Ishikawa (cell line): ENCODE data around the gene GALNT10.
A peak's percentile ranks its signal among the peaks of the same experiment; 100 is the strongest.

Source experiments
- CEBPB ChIP-seq: IDR thresholded peaks from 2 replicates; pipeline ENCODE4 v1.6.1; 2012
- CREB1 ChIP-seq: IDR thresholded peaks from 2 replicates; pipeline ENCODE4 v1.6.1; 2012; ENCODE audit warnings: low read depth
- EGR1 ChIP-seq: IDR thresholded peaks from 2 replicates; pipeline ENCODE4 v1.6.1; 2012
- EP300 ChIP-seq: IDR thresholded peaks from 2 replicates; pipeline ENCODE4 v1.6.1; 2012; ENCODE audit warnings: borderline replicate concordance
- FOXM1 ChIP-seq: IDR thresholded peaks from 2 replicates; pipeline ENCODE4 v1.6.1; 2012; ENCODE audit warnings: low read depth, borderline replicate concordance
- MAX ChIP-seq: IDR thresholded peaks from 2 replicates; pipeline ENCODE4 v1.6.1; 2012
- NFIC ChIP-seq: IDR thresholded peaks from 2 replicates; pipeline ENCODE4 v1.6.1; 2012
- RAD21 ChIP-seq: IDR thresholded peaks from 2 replicates; pipeline ENCODE4 v1.6.1; 2012; ENCODE audit warnings: low read depth
- REST ChIP-seq: IDR thresholded peaks from 2 replicates; pipeline ENCODE4 v1.6.1; 2012; ENCODE audit warnings: low read depth, mild to moderate bottlenecking
- TAF1 ChIP-seq: IDR thresholded peaks from 2 replicates; pipeline ENCODE4 v1.6.1; 2012; ENCODE audit warnings: low read depth, mild to moderate bottlenecking
- TCF12 ChIP-seq: IDR thresholded peaks from 2 replicates; pipeline ENCODE4 v1.6.1; 2012; ENCODE audit warnings: low read depth
- TEAD4 ChIP-seq: IDR thresholded peaks from 2 replicates; pipeline ENCODE4 v1.6.1; 2012
- USF1 ChIP-seq: IDR thresholded peaks from 2 replicates; pipeline ENCODE4 v1.6.1; 2012
- YY1 ChIP-seq: IDR thresholded peaks from 2 replicates; pipeline ENCODE4 v1.6.1; 2012; ENCODE audit warnings: low read depth
- ZBTB7A ChIP-seq: IDR thresholded peaks from 2 replicates; pipeline ENCODE4 v1.6.1; 2012; ENCODE audit warnings: low read depth

Gene GALNT10

GRCh38 chr5:154223320-154223719 is 32.8 kb downstream of the GALNT10 start:
- TF ChIP-seq NFIC (peak; percentile 85), CREB1 (no peak)

- TF ChIP-seq NFIC (no peak), USF1 (no peak), REST (no peak), TCF12 (no peak), MAX (no peak), EGR1 (no peak), TAF1 (no peak), CREB1 (no peak), EP300 (no peak), CEBPB (no peak), YY1 (no peak), ZBTB7A (no peak), FOXM1 (no peak), TEAD4 (no peak), RAD21 (no peak)
Measured at GRCh38 chr5:154227090-154227489, 36.6 kb downstream of the GALNT10 start.

- TF ChIP-seq ZBTB7A, result no peak
- no peak for TF ChIP-seq YY1
- TF ChIP-seq TAF1, result no peak
- TF ChIP-seq FOXM1, result no peak
- TF ChIP-seq TEAD4, result no peak
Measured at GRCh38 chr5:154228696-154229095, 38.2 kb downstream of the GALNT10 start.

- TF ChIP-seq FOXM1 (no peak), EP300 (no peak), REST (no peak), CREB1 (no peak), YY1 (no peak), ZBTB7A (no peak), MAX (no peak), EGR1 (no peak), RAD21 (no peak), USF1 (no peak), CEBPB (no peak)
Measured at GRCh38 chr5:154230526-154230925, 40.0 kb downstream of the GALNT10 start.

GRCh38 chr5:154234551-154234950 is 44.0 kb downstream of the GALNT10 start:
- TF ChIP-seq RAD21 (no peak), CEBPB (no peak), TEAD4 (no peak), FOXM1 (no peak), TAF1 (no peak), CREB1 (no peak), NFIC (no peak), ZBTB7A (no peak), TCF12 (no peak), USF1 (no peak)

- TF ChIP-seq YY1 (no peak), MAX (no peak), CEBPB (no peak), FOXM1 (no peak), TCF12 (no peak), EGR1 (no peak), TEAD4 (no peak), CREB1 (no peak), EP300 (no peak), TAF1 (no peak), RAD21 (no peak), USF1 (no peak)
Measured at GRCh38 chr5:154236011-154236410, 45.5 kb downstream of the GALNT10 start.
